Heart left ventricle (tissue), 13 donors: ENCODE measurements around the gene GSPT1.
A peak's percentile ranks its signal among the peaks of the same experiment; 100 is the strongest.

ENCODE experiments used
- CTCF ChIP-seq, 12 donors: fragments of 200-600 bp; sonication (generic) in 4 of 12; IDR thresholded peaks; one replicate each; pipeline versions ENCODE4 v1.5.0 to v1.8.0; 2018 to 2022; ENCODE audit warnings: antibody characterized with exemption in 12 of 12, mild to moderate bottlenecking in 5 of 12
- POLR2A ChIP-seq, 2 donors: fragments of 450-650 bp; IDR thresholded peaks; one replicate each; pipeline ENCODE4 v1.6.1; 2017; ENCODE audit warnings: antibody characterized with exemption in 2 of 2, mild to moderate bottlenecking in 2 of 2, moderate library complexity in 2 of 2
- donor health status: ischemic (EF 13 %, LVEDD 7.1; RV severe dilation, severe dysfunction).
- donor health status: DM: no; HTN: yes; CAD: no.
- donor health status: DM: no; HTN: no; CAD: no.
- donor health status: ischemic (EF 25% LVEDD 6.9; RV normal size, moderate dysfunction).
- donor health status: ischemic (EF 25% LVEDD 5.7; RV mildly dilated, moderate dysfunction).
- donor health status: ischemic (EF 35%, LVEDD 5.7; RV mildly dilated, moderate dysfunction).
- donor health status: nonischemic (EF 11% LVEDD 7.7; RV severe dilation, severe dysfunction).
- donor health status: DM: yes; HTN: yes; CAD: no.
- donor health status: PGD.
- donor health status: ischemic (EF 29% LVEDD 5.4; RV normal size, mild dysfunction).
- donor health status: nonischemic (EF 23%, LVEDD 6.1; RV moderate dilation, normal function).

- TF ChIP-seq POLR2A (IDR thresholded peaks at IDR 0.05) (peak in 1 of 2 donors; percentile 72), CTCF (IDR thresholded peaks at IDR 0.05) (peak in 7 of 12 donors; percentile 9 to 26 (median 16))
Measured at GRCh38 chr16:11915644-11916523, at the start of gene GSPT1.
